ENCODE results near the gene CCR9. TPM values are rescaled to one million over a fixed set of nuclear protein-coding genes. Genes with fewer than 3 reads are reported as not detected.

Gene CCR9
- total RNA-seq, 1 experiment from 2014 or later: not detected

GRCh38 chr3:45841757-45842491, 44.4 kb upstream of the CCR9 start, which contains the start of gene LZTFL1:
Gene LZTFL1 (minus strand): TSS chr3:45842119. CDS start chr3:45841991, 128 bp downstream.
- intact Hi-C loops (cut with micrococcal nuclease; ENCODE audit: unreplicated experiment): loop anchor here (5.0 kb wide), 1 partner anchor 805 kb away; no protein-coding TSS in a partner anchor
- Histone ChIP-seq H3K9me3 (ENCODE audit: low read depth, low read length, poor library complexity, severe bottlenecking) (no peaks in the 10 kb centered on the region), H3K4me1 (ENCODE audit: insufficient read depth, low read length, poor library complexity, severe bottlenecking) (no peaks in the 10 kb centered on the region), H3K36me3 (ENCODE audit: insufficient read depth, low read length, poor library complexity, severe bottlenecking) (no peaks in the 10 kb centered on the region), H3K27ac (ENCODE audit: low read depth, low read length, poor library complexity, severe bottlenecking) (peak within 1 kb of the TSS; percentile 37), H3K4me3 (ENCODE audit: low read depth, low read length, poor library complexity, severe bottlenecking) (peak within 1 kb of the TSS; percentile 68), H3K27me3 (replicated peaks; ENCODE audit: insufficient read depth, low read depth, low read length, poor library complexity) (peaks cover 3% of the 10 kb centered on the region)
- BruUV-seq (replicated peaks): no TSS peak
- POLR2A ChIA-PET (ENCODE audit: low non-redundant PET): interaction anchor here (0.6 kb wide), 1 partner anchor 519 kb away, joined by 3 read pairs; no protein-coding TSS in a partner anchor
- CTCF ChIA-PET: no interaction called here
- peak; percentile 91 for DNase-seq (ENCODE audit: low spot score)
- TF ChIP-seq CTCF (conservative IDR thresholded peaks at IDR 0.05; ENCODE audit: low read depth, low read length): no peak
- no peak for TF ChIP-seq EZH2 (IDR thresholded peaks at IDR 0.05; ENCODE audit: borderline replicate concordance, low read depth, low read length, poor library complexity, severe bottlenecking)

GRCh38 chr3:45842851-45843625, 43.3 kb upstream of the CCR9 start:
- CTCF ChIA-PET: no interaction called here
- TF ChIP-seq EZH2 (IDR thresholded peaks at IDR 0.05; ENCODE audit: borderline replicate concordance, low read depth, low read length, poor library complexity, severe bottlenecking) (no peak), CTCF (conservative IDR thresholded peaks at IDR 0.05; ENCODE audit: low read depth, low read length) (no peak)
- Histone ChIP-seq H3K9me3 (ENCODE audit: low read depth, low read length, poor library complexity, severe bottlenecking) (no peaks in the 10 kb centered on the region), H3K27me3 (replicated peaks; ENCODE audit: insufficient read depth, low read depth, low read length, poor library complexity) (peaks cover 7% of the 10 kb centered on the region), H3K27ac (ENCODE audit: low read depth, low read length, poor library complexity, severe bottlenecking) (no peak overlapping the region), H3K4me1 (ENCODE audit: insufficient read depth, low read length, poor library complexity, severe bottlenecking) (no peaks in the 10 kb centered on the region), H3K4me3 (ENCODE audit: low read depth, low read length, poor library complexity, severe bottlenecking) (no peak overlapping the region), H3K36me3 (ENCODE audit: insufficient read depth, low read length, poor library complexity, severe bottlenecking) (no peaks in the 10 kb centered on the region)
- DNase-seq (ENCODE audit: low spot score): no peak
- intact Hi-C loops (cut with micrococcal nuclease; ENCODE audit: unreplicated experiment): loop anchor here (5.0 kb wide), 1 partner anchor 806 kb away; no protein-coding TSS in a partner anchor
- no TSS peak for BruUV-seq (replicated peaks)
- POLR2A ChIA-PET (ENCODE audit: low non-redundant PET): no interaction called here

GRCh38 chr3:45844616-45845015, 41.7 kb upstream of the CCR9 start:
- BruUV-seq (replicated peaks): no TSS peak
- Histone ChIP-seq H3K9me3 (ENCODE audit: low read depth, low read length, poor library complexity, severe bottlenecking) (no peaks in the 10 kb centered on the region), H3K27ac (ENCODE audit: low read depth, low read length, poor library complexity, severe bottlenecking) (no peak overlapping the region), H3K4me3 (ENCODE audit: low read depth, low read length, poor library complexity, severe bottlenecking) (no peak overlapping the region), H3K4me1 (ENCODE audit: insufficient read depth, low read length, poor library complexity, severe bottlenecking) (no peaks in the 10 kb centered on the region), H3K36me3 (ENCODE audit: insufficient read depth, low read length, poor library complexity, severe bottlenecking) (no peaks in the 10 kb centered on the region), H3K27me3 (replicated peaks; ENCODE audit: insufficient read depth, low read depth, low read length, poor library complexity) (peaks cover 21% of the 10 kb centered on the region)
- DNase-seq (ENCODE audit: low spot score): no peak
- intact Hi-C loops (cut with micrococcal nuclease; ENCODE audit: unreplicated experiment): loop anchor here (5.0 kb wide), 1 partner anchor 807 kb away; no protein-coding TSS in a partner anchor
- POLR2A ChIA-PET (ENCODE audit: low non-redundant PET): no interaction called here
- CTCF ChIA-PET: no interaction called here
- TF ChIP-seq CTCF (conservative IDR thresholded peaks at IDR 0.05; ENCODE audit: low read depth, low read length) (no peak), EZH2 (IDR thresholded peaks at IDR 0.05; ENCODE audit: borderline replicate concordance, low read depth, low read length, poor library complexity, severe bottlenecking) (no peak)

Data from A673 (cell line).